ENCODE results near the gene SLC49A4.

- TF ChIP-seq CTCF (IDR thresholded peaks at IDR 0.05) (no peak), POLR2A (IDR thresholded peaks at IDR 0.05) (no peak)
Observed at GRCh38 chr3:122774564-122774963, 20.3 kb upstream of the SLC49A4 start.

Measured in adrenal gland (tissue), 5 donors.